GM23338 (cell line): ENCODE results near the gene HRC. TPM values are rescaled to one million over a fixed set of nuclear protein-coding genes. Genes with fewer than 3 reads are reported as not detected.

Experiments used
- ATAC-seq: fragments of 200-7000 bp; cut with Tn5 transposase; 3 replicates; pipeline ENCODE4 v1.9.1; 2020
- DNase-seq: peaks from one replicate; pipeline ENCODE4 v3.0.0-alpha.2; 2015; ENCODE audit warnings: low spot score
- H2AFZ ChIP-seq: fragments of 200-600 bp; sonication (generic); 2 replicates; pipeline ENCODE4 v1.8.0; 2016; ENCODE audit warnings: antibody characterized with exemption, mild to moderate bottlenecking, moderate library complexity
- H3F3A ChIP-seq: fragments of 200-600 bp; sonication (generic); replicated peaks from 2 replicates; pipeline ENCODE4 v1.8.0; 2017; ENCODE audit warnings: antibody characterized with exemption, mixed run types, low read depth
- H3K27ac ChIP-seq: fragments of 200-600 bp; sonication (generic); 2 replicates; pipeline ENCODE4 v1.6.1; 2016; ENCODE audit warnings: low read depth
- H3K27me3 ChIP-seq: fragments of 200-600 bp; sonication (generic); 2 replicates; pipeline ENCODE4 v1.8.0; 2016; ENCODE audit warnings: mild to moderate bottlenecking, mixed run types, moderate library complexity; ENCODE audit not compliant: insufficient read depth
- H3K36me3 ChIP-seq: fragments of 200-600 bp; sonication (generic); 2 replicates; pipeline ENCODE4 v1.8.0; 2016; ENCODE audit warnings: mild to moderate bottlenecking; ENCODE audit not compliant: insufficient read depth
- H3K4me1 ChIP-seq: fragments of 200-600 bp; sonication (generic); 2 replicates; pipeline ENCODE4 v1.8.0; 2016; ENCODE audit warnings: mild to moderate bottlenecking, moderate library complexity; ENCODE audit not compliant: insufficient read depth
- H3K4me2 ChIP-seq: fragments of 200-600 bp; sonication (generic); 2 replicates; pipeline ENCODE4 v1.7.1; 2017; ENCODE audit warnings: mixed run types
- H3K4me3 ChIP-seq: fragments of 200-600 bp; sonication (generic); 2 replicates; pipeline ENCODE4 v1.6.1; 2016; ENCODE audit warnings: mixed run types
- H3K79me2 ChIP-seq: fragments of 200-600 bp; sonication (generic); replicated peaks from 2 replicates; pipeline ENCODE4 v1.8.0; 2017; ENCODE audit warnings: mild to moderate bottlenecking; ENCODE audit not compliant: insufficient read depth
- H3K9me2 ChIP-seq: fragments of 200-600 bp; sonication (generic); 2 replicates; pipeline ENCODE4 v1.8.0; 2017; ENCODE audit not compliant: insufficient read depth
- H4K20me1 ChIP-seq: fragments of 200-600 bp; sonication (generic); replicated peaks from 2 replicates; pipeline ENCODE4 v1.8.0; 2017; ENCODE audit warnings: mild to moderate bottlenecking; ENCODE audit not compliant: insufficient read depth
- H3K27ac Mint-ChIP-seq: 2 replicates; pipeline ENCODE4 v1.8.0; 2020; ENCODE audit warnings: inconsistent platforms, mild to moderate bottlenecking, moderate library complexity, mixed read lengths
- H3K27me3 Mint-ChIP-seq: 3 replicates; pipeline ENCODE4 v1.8.0; 2022; ENCODE audit warnings: low read depth, mild to moderate bottlenecking, moderate library complexity, mixed read lengths, inconsistent platforms; ENCODE audit not compliant: insufficient read depth, poor library complexity
- H3K36me3 Mint-ChIP-seq: 3 replicates; pipeline ENCODE4 v1.8.0; 2021; ENCODE audit warnings: low read depth, mild to moderate bottlenecking, inconsistent platforms, moderate library complexity, mixed read lengths
- H3K4me1 Mint-ChIP-seq: 3 replicates; pipeline ENCODE4 v1.8.0; 2020; ENCODE audit warnings: mild to moderate bottlenecking, inconsistent platforms, mixed read lengths
- H3K4me3 Mint-ChIP-seq: 3 replicates; pipeline ENCODE4 v1.8.0; 2021; ENCODE audit warnings: moderate library complexity, mild to moderate bottlenecking, inconsistent platforms, mixed read lengths
- H3K9me3 Mint-ChIP-seq: 3 replicates; pipeline ENCODE4 v1.8.0; 2020; ENCODE audit warnings: moderate library complexity, mild to moderate bottlenecking, inconsistent platforms, mixed read lengths
- CREB1 ChIP-seq: fragments of 250-450 bp; sonication (Bioruptor Pico); IDR thresholded peaks from 2 replicates; pipeline ENCODE4 v1.5.0; 2020; ENCODE audit warnings: low read depth, mild to moderate bottlenecking, moderate library complexity
- CTCF ChIP-seq, 2 experiments: fragments of 200-600 bp in 1 of 2; sonication (generic) in 1 of 2; conservative IDR thresholded peaks; 2 replicates each; pipeline versions ENCODE4 v1.5.1 to v1.6.1; 2016 to 2017; ENCODE audit warnings: antibody characterized with exemption in 2 of 2, low read depth in 2 of 2, mild to moderate bottlenecking in 2 of 2, moderate library complexity in 1 of 2
- EZH2 ChIP-seq: fragments of 200-600 bp; sonication (generic); IDR thresholded peaks from one replicate; pipeline ENCODE4 v1.8.0; 2017; ENCODE audit warnings: antibody characterized with exemption, mild to moderate bottlenecking, low read depth; ENCODE audit not compliant: unreplicated experiment
- EZH2phosphoT487 ChIP-seq: fragments of 200-600 bp; sonication (generic); IDR thresholded peaks from one replicate; pipeline ENCODE4 v1.8.1; 2018; ENCODE audit warnings: antibody characterized with exemption; ENCODE audit not compliant: unreplicated experiment
- JUNB ChIP-seq: IDR thresholded peaks from one replicate; pipeline ENCODE4 v1.6.1; 2016; ENCODE audit warnings: antibody characterized with exemption; ENCODE audit not compliant: unreplicated experiment
- NANOG ChIP-seq: IDR thresholded peaks from 2 replicates; pipeline ENCODE4 v1.6.1; 2016; ENCODE audit warnings: antibody characterized with exemption, borderline replicate concordance
- POLR2AphosphoS5 ChIP-seq: IDR thresholded peaks from 2 replicates; pipeline ENCODE4 v1.6.1; 2016; ENCODE audit warnings: antibody characterized with exemption, low read depth
- REST ChIP-seq: IDR thresholded peaks from one replicate; pipeline ENCODE4 v1.6.1; 2018; ENCODE audit warnings: antibody characterized with exemption; ENCODE audit not compliant: unreplicated experiment
- STAT1 ChIP-seq: IDR thresholded peaks from one replicate; pipeline ENCODE4 v1.6.1; 2016; ENCODE audit warnings: antibody characterized with exemption; ENCODE audit not compliant: unreplicated experiment
- ZNF114 ChIP-seq: fragments of 250-450 bp; sonication (Bioruptor Pico); IDR thresholded peaks from 2 replicates; pipeline ENCODE4 v1.5.0; 2020; ENCODE audit warnings: mild to moderate bottlenecking, moderate library complexity
- ZNF331 ChIP-seq: fragments of 250-450 bp; sonication (Bioruptor Pico); IDR thresholded peaks from 2 replicates; pipeline ENCODE4 v1.5.0; 2020; ENCODE audit warnings: low read depth, mild to moderate bottlenecking, moderate library complexity
- ZNF462 ChIP-seq: fragments of 250-450 bp; sonication (Bioruptor Pico); IDR thresholded peaks from 2 replicates; pipeline ENCODE4 v1.5.0; 2020; ENCODE audit warnings: mild to moderate bottlenecking, moderate library complexity
- polyA plus RNA-seq: library from polyadenylated mRNA; unstranded; fragments of >200 nt; fragmentation: Nextera tagmentation; extraction: Ambion mirVana; gene quantifications from 2 replicates; pipeline ENCODE4 v1.2.1, GENCODE V29; 2016
- total RNA-seq: library from RNA; depleted of rRNA; stranded (reverse); fragments of >200 nt; shearing (Covaris generic); gene quantifications from 2 replicates; pipeline ENCODE4 v1.2.3, GENCODE V29; 2014
- TF ChIP-seq, protein P1 (sequence below): IDR thresholded peaks from 2 replicates; pipeline ENCODE4 v1.6.1; 2016; ENCODE audit warnings: antibody characterized with exemption

HRC gene
- total and polyA plus RNA-seq, 2 experiments from 2014 or later: 1.4 to 2.0 TPM

DNA sequence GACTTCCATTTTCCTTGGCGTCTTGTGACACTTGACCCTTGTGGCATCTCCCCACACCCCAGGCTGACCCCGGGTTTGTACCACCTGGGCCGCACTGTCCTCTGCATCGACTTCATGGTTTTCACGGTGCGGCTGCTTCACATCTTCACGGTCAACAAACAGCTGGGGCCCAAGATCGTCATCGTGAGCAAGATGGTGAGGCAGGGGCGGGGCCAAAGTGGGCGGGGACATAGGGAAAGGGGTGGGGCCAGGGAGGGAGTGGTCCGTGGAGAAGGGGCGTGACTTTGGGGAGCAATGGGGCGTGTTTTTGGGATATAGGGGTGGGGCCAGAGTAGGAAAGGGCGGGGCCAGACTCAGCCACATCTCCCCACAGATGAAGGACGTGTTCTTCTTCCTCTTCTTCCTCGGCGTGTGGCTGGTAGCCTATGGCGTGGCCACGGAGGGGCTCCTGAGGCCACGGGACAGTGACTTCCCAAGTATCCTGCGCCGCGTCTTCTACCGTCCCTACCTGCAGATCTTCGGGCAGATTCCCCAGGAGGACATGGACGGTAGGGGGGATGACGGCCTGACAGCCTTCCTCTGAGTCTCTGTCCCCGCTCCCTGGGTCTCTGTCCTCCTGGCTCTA, 45.2 kb upstream of the HRC start:
- Histone ChIP-seq H4K20me1 (no peaks in the 10 kb centered on the region), H3K4me2 (no peak overlapping the region), H2AFZ (no peak overlapping the region), H3K4me3 (no peak overlapping the region), H3K27ac (no peak overlapping the region), H3K27me3 (no peaks in the 10 kb centered on the region), H3K36me3 (no peaks in the 10 kb centered on the region), H3K79me2 (no peaks in the 10 kb centered on the region), H3F3A (0 out of 2 replicates have a peak, but pooled peaks cover 3% of the 10 kb centered on the region), H3K4me1 (no peaks in the 10 kb centered on the region), H3K9me2 (no peaks in the 10 kb centered on the region)
- ATAC-seq (peak; percentile 56), DNase-seq (peak; percentile 65)
- H3K27ac Mint-ChIP-seq: no peak overlapping the region
- H3K36me3 Mint-ChIP-seq: peaks cover 12% of the 10 kb centered on the region
- peaks cover 5% of the 10 kb centered on the region for H3K27me3 Mint-ChIP-seq
- H3K9me3 Mint-ChIP-seq: no peaks in the 10 kb centered on the region; the same call in 1 of the 3 replicates
- no peak for TF ChIP-seq ZNF114 (CRISPR knock-in tag)
- TF ChIP-seq CTCF (conservative IDR thresholded peaks at IDR 0.05; ENCODE audit: low read depth in 2 of 2): no peak
- no peak for TF ChIP-seq EZH2
- TF ChIP-seq STAT1: no peak
- TF ChIP-seq ZNF462 (CRISPR knock-in tag): no peak
- no peak for TF ChIP-seq EZH2phosphoT487
- TF ChIP-seq, protein P1, sequence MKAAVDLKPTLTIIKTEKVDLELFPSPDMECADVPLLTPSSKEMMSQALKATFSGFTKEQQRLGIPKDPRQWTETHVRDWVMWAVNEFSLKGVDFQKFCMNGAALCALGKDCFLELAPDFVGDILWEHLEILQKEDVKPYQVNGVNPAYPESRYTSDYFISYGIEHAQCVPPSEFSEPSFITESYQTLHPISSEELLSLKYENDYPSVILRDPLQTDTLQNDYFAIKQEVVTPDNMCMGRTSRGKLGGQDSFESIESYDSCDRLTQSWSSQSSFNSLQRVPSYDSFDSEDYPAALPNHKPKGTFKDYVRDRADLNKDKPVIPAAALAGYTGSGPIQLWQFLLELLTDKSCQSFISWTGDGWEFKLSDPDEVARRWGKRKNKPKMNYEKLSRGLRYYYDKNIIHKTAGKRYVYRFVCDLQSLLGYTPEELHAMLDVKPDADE: no peak
- no peak for TF ChIP-seq CREB1 (CRISPR knock-in tag)
- TF ChIP-seq REST: no peak
- no peak for TF ChIP-seq JUNB
- TF ChIP-seq POLR2AphosphoS5: no peak
- TF ChIP-seq ZNF331 (CRISPR knock-in tag): no peak
- TF ChIP-seq NANOG: no peak
- H3K4me3 Mint-ChIP-seq: no peak overlapping the region
- H3K4me1 Mint-ChIP-seq: no peaks in the 10 kb centered on the region; the same call in 2 of the 3 replicates
